HCT116 (cell line): Measurements from ENCODE around the gene GPR150. TPM values are rescaled to one million over a fixed set of nuclear protein-coding genes. Genes with fewer than 3 reads are reported as not detected.

Experiments used
- ATAC-seq: fragments of 200-7000 bp; cut with Tn5 transposase; 2 replicates; pipeline ENCODE4 v1.9.1; 2020; ENCODE audit warnings: mild to moderate bottlenecking, moderate library complexity
- BruUV-seq: library from RNA; stranded (reverse); fragments of 400-500 nt; replicated peaks from 2 replicates; lab custom pipeline; 2021; lab: Mats Ljungman, UMichigan
- CTCF ChIA-PET: fragments of 300-600 bp; sonication (Branson Sonifier 250); formaldehyde crosslinking; loops from one replicate; lab custom pipeline; 2021; ENCODE audit warnings: antibody characterized with exemption; lab: Charles Lee
- POLR2A ChIA-PET: fragments of 300-600, 350-600 bp; sonication (Branson Sonifier 250); formaldehyde crosslinking; loops from one replicate; lab custom pipeline; 2021; ENCODE audit warnings: antibody characterized with exemption; lab: Charles Lee
- RAD21 ChIA-PET, 2 experiments: fragments of 300-600 bp; sonication (Branson Sonifier 250); formaldehyde crosslinking; loops; one replicate each; lab custom pipeline; 2023; ENCODE audit warnings: low total read pairs in 2 of 2; ENCODE audit not compliant: uncharacterized antibody in 2 of 2, unreplicated experiment in 2 of 2, low non-redundant PET in 1 of 2; lab: Charles Lee
- DNase-seq: peaks from one replicate; pipeline ENCODE4 v3.0.0-alpha.2; 2010; ENCODE audit warnings: low read depth, low spot score
- H2AFZ ChIP-seq: fragments of 200-600 bp; shearing (Covaris generic), sonication (generic); 2 replicates; pipeline ENCODE4 v1.6.1; 2017; ENCODE audit warnings: low read depth, mixed run types, mixed read lengths, antibody characterized with exemption, low read length; ENCODE audit not compliant: poor library complexity, severe bottlenecking
- H3K27ac ChIP-seq: 2 replicates; pipeline ENCODE4 v1.5.1; 2012; ENCODE audit warnings: low read depth, low read length
- H3K27me3 ChIP-seq: fragments of 200-600 bp; sonication (generic); 2 replicates; pipeline ENCODE4 v1.6.1; 2016; ENCODE audit warnings: mixed run types, low read length, mixed read lengths; ENCODE audit not compliant: insufficient read depth
- H3K36me3 ChIP-seq, 2 experiments: fragments of 200-500 bp in 1 of 2; fragments of 200-600 bp in 1 of 2; sonication (Bioruptor generic) in 1 of 2; sonication (generic) in 1 of 2; 2 replicates each; pipeline versions ENCODE4 v1.5.1 to v1.6.1; 2014 to 2016; ENCODE audit warnings: low read length in 2 of 2, inconsistent platforms in 1 of 2, mixed read lengths in 1 of 2, mixed run types in 1 of 2; ENCODE audit not compliant: insufficient read depth in 2 of 2, control insufficient read depth in 1 of 2
- H3K4me1 ChIP-seq, 2 experiments: fragments of 200-600 bp in 1 of 2; sonication (generic) in 1 of 2; 2 replicates each; pipeline versions ENCODE4 v1.5.1 to v1.6.1; 2012 to 2017; ENCODE audit warnings: low read length in 2 of 2, inconsistent platforms in 1 of 2, mild to moderate bottlenecking in 1 of 2, mixed read lengths in 1 of 2, mixed run types in 1 of 2, moderate library complexity in 1 of 2; ENCODE audit not compliant: insufficient read depth in 2 of 2, control insufficient read depth in 1 of 2
- H3K4me2 ChIP-seq: fragments of 200-600 bp; sonication (generic); 2 replicates; pipeline ENCODE4 v1.6.1; 2017; ENCODE audit warnings: mixed run types, low read length, mixed read lengths
- H3K4me3 ChIP-seq, 2 experiments: fragments of 200-600 bp in 1 of 2; sonication (generic) in 1 of 2; replicated peaks in 1 of 2; 2 replicates each; pipeline ENCODE4 v1.5.1; 2011 to 2016; ENCODE audit warnings: low read length in 2 of 2, control low read depth in 1 of 2, low read depth in 1 of 2, mild to moderate bottlenecking in 1 of 2, mixed read lengths in 1 of 2, mixed run types in 1 of 2
- H3K79me2 ChIP-seq: fragments of 200-600 bp; sonication (generic); 2 replicates; pipeline ENCODE4 v1.6.1; 2017; ENCODE audit warnings: mild to moderate bottlenecking, mixed run types, low read length, moderate library complexity, mixed read lengths; ENCODE audit not compliant: insufficient read depth
- H3K9ac ChIP-seq: fragments of 200-600 bp; sonication (generic); 2 replicates; pipeline ENCODE4 v1.6.1; 2016; ENCODE audit warnings: low read length, mixed read lengths
- H3K9me2 ChIP-seq: fragments of 200-600 bp; sonication (generic), shearing (Covaris generic); 2 replicates; pipeline ENCODE4 v1.6.1; 2017; ENCODE audit warnings: mixed run types, mild to moderate bottlenecking, moderate library complexity; ENCODE audit not compliant: insufficient read depth
- H3K9me3 ChIP-seq, 2 experiments: fragments of 200-500 bp in 1 of 2; fragments of 200-600 bp in 1 of 2; sonication (Bioruptor generic) in 1 of 2; sonication (generic) in 1 of 2; 2 replicates each; pipeline ENCODE4 v1.6.1; 2014 to 2017; ENCODE audit warnings: low read length in 2 of 2, mixed read lengths in 2 of 2, inconsistent platforms in 1 of 2, low read depth in 1 of 2, mild to moderate bottlenecking in 1 of 2, mixed run types in 1 of 2, moderate library complexity in 1 of 2; ENCODE audit not compliant: control insufficient read depth in 1 of 2, insufficient read depth in 1 of 2
- H4K20me1 ChIP-seq: fragments of 200-600 bp; sonication (generic), shearing (Covaris generic); 2 replicates; pipeline ENCODE4 v1.6.1; 2017; ENCODE audit warnings: mixed run types, mild to moderate bottlenecking, moderate library complexity; ENCODE audit not compliant: insufficient read depth
- CBX3 ChIP-seq: IDR thresholded peaks from 2 replicates; pipeline ENCODE4 v1.6.1; 2012; ENCODE audit warnings: low read depth
- CEBPB ChIP-seq: IDR thresholded peaks from 2 replicates; pipeline ENCODE4 v1.6.1; 2012; ENCODE audit warnings: low read depth
- CTCF ChIP-seq, 3 experiments: fragments of 200-600 bp in 1 of 3; sonication (generic) in 1 of 3; IDR thresholded peaks in 2 of 3; conservative IDR thresholded peaks in 1 of 3; 2 replicates each; pipeline ENCODE4 v1.5.1; 2012 to 2017; ENCODE audit warnings: low read depth in 2 of 3, low read length in 2 of 3, antibody characterized with exemption in 1 of 3, borderline replicate concordance in 1 of 3, control low read depth in 1 of 3, mild to moderate bottlenecking in 1 of 3, mixed read lengths in 1 of 3, mixed run types in 1 of 3, moderate library complexity in 1 of 3; ENCODE audit not compliant: insufficient read depth in 1 of 3
- EGR1 ChIP-seq: IDR thresholded peaks from 2 replicates; pipeline ENCODE4 v1.6.1; 2012; ENCODE audit warnings: low read depth
- ELF1 ChIP-seq: IDR thresholded peaks from 2 replicates; pipeline ENCODE4 v1.6.1; 2012; ENCODE audit warnings: low read depth, borderline replicate concordance
- EZH2phosphoT487 ChIP-seq: fragments of 200-600 bp; IDR thresholded peaks from 2 replicates; pipeline ENCODE4 v1.6.1; 2018; ENCODE audit warnings: antibody characterized with exemption, borderline replicate concordance
- FOSL1 ChIP-seq: IDR thresholded peaks from 2 replicates; pipeline ENCODE4 v1.6.1; 2012; ENCODE audit warnings: low read depth
- JUND ChIP-seq: IDR thresholded peaks from 2 replicates; pipeline ENCODE4 v1.6.1; 2012
- MAX ChIP-seq: IDR thresholded peaks from 2 replicates; pipeline ENCODE4 v1.6.1; 2012
- POLR2A ChIP-seq: IDR thresholded peaks from 2 replicates; pipeline ENCODE4 v1.7.0; 2011; ENCODE audit warnings: borderline replicate concordance; ENCODE audit not compliant: insufficient read depth, insufficient read length; ENCODE audit errors: extremely low read depth
- POLR2AphosphoS5 ChIP-seq: IDR thresholded peaks from 2 replicates; pipeline ENCODE4 v1.6.1; 2011; ENCODE audit warnings: mild to moderate bottlenecking, low read depth, low read length, moderate library complexity
- RAD21 ChIP-seq: IDR thresholded peaks from 2 replicates; pipeline ENCODE4 v1.6.1; 2012; ENCODE audit warnings: low read depth, mild to moderate bottlenecking
- SIN3A ChIP-seq: IDR thresholded peaks from 2 replicates; pipeline ENCODE4 v1.6.1; 2012; ENCODE audit warnings: low read depth
- SP1 ChIP-seq: IDR thresholded peaks from 2 replicates; pipeline ENCODE4 v1.6.1; 2012; ENCODE audit warnings: low read depth
- SRF ChIP-seq: IDR thresholded peaks from 2 replicates; pipeline ENCODE4 v1.6.1; 2012; ENCODE audit warnings: low read depth
- TCF7L2 ChIP-seq: IDR thresholded peaks from 2 replicates; pipeline ENCODE4 v1.7.0; 2011; ENCODE audit warnings: borderline replicate concordance, inconsistent platforms; ENCODE audit not compliant: insufficient read depth, insufficient read length; ENCODE audit errors: extremely low read depth
- YY1 ChIP-seq: IDR thresholded peaks from 2 replicates; pipeline ENCODE4 v1.6.1; 2011; ENCODE audit warnings: low read length, low read depth, moderate library complexity, mild to moderate bottlenecking; ENCODE audit not compliant: insufficient replicate concordance; ENCODE audit errors: extremely low read depth
- ZFX ChIP-seq: fragments of 450-650 bp; IDR thresholded peaks from 2 replicates; pipeline ENCODE4 v1.6.1; 2017
- intact Hi-C: fragments of 100-400 bp; cut with micrococcal nuclease; formaldehyde crosslinking; loops from 2 replicates; pipeline ENCODE4 v1.10.0; 2022
- total RNA-seq: library from RNA; stranded (reverse); gene quantifications from one replicate; pipeline ENCODE4 v1.2.1, GENCODE V29; 2021; ENCODE audit not compliant: unreplicated experiment

GPR150 gene
- total RNA-seq, 1 experiment from 2014 or later, result not detected

- TSS peak; percentile 84 for BruUV-seq
These were observed 26.9 kb downstream of the GPR150 start, which contains the start of gene RFESD for GRCh38 chr5:95646569-95647431. Gene RFESD, plus strand, starts transcription at chr5:95646777. Its CDS starts 5,495 bp downstream, at chr5:95652272.

More at GRCh38 chr5:95646569-95647431, 26.9 kb downstream of the GPR150 start, which contains the start of gene RFESD:
- no peaks in the 10 kb centered on the region for H3K79me2 ChIP-seq
- TF ChIP-seq MAX (peak; percentile 85), CTCF (IDR thresholded peaks at IDR 0.05 in 2 of 3, conservative IDR thresholded peaks at IDR 0.05 in 1 of 3; ENCODE audit: borderline replicate concordance in 1 of 3, insufficient read depth in 1 of 3, low read depth in 2 of 3, low read length in 2 of 3) (peak in 1 of 3 experiments; percentile 10; a peak in 1 of 6 replicates), POLR2AphosphoS5 (peak; percentile 91), FOSL1 (no peak), POLR2A (peak; percentile 72), EGR1 (peak; percentile 82), CEBPB (no peak), YY1 (peak; percentile 3), EZH2phosphoT487 (no peak), TCF7L2 (peak; percentile 93), SRF (no peak), ELF1 (no peak), SP1 (peak; percentile 68), JUND (no peak), SIN3A (peak; percentile 72), RAD21 (peak; percentile 34), CBX3 (peak; percentile 59; the same call in 1 of the 2 replicates), ZFX (peak; percentile 66)
- TF ChIP-seq, all 23 proteins: peak for 12
- peak within 1 kb of the TSS; percentile 91 for H3K4me2 ChIP-seq
- ChIA-PET RAD21 (interaction anchor here (0.6 to 1.6 kb wide), 4 partner anchors 84 to 203 kb away, joined by 3 to 4 read pairs (median 3); partner anchors contain the start of gene RHOBTB3 (in 1 of the 2)), CTCF (interaction anchor here (0.9 to 2.0 kb wide), 5 partner anchors 9 to 201 kb away, joined by 3 to 9 read pairs (median 4); no protein-coding TSS in a partner anchor), POLR2A (interaction anchor here (0.6 to 1.5 kb wide), 12 partner anchors 12 to 596 kb away, joined by 3 to 10 read pairs (median 3); partner anchors contain the start of genes GLRX and RHOBTB3)
- no peaks in the 10 kb centered on the region for H3K9me3 ChIP-seq
- no peaks in the 10 kb centered on the region for H3K27me3 ChIP-seq
- DNase-seq (peak; percentile 91), ATAC-seq (peak; percentile 93)
- H3K27ac ChIP-seq, result peak within 1 kb of the TSS; percentile 76
- peak within 1 kb of the TSS; percentile 48 to 65 for H3K4me3 ChIP-seq
- peaks cover 9 to 33% of the 10 kb centered on the region in 2 experiments; a peak in 3 of 4 replicates for H3K4me1 ChIP-seq
- peak within 1 kb of the TSS; percentile 91 for H2AFZ ChIP-seq
- no peaks in the 10 kb centered on the region for H3K9me2 ChIP-seq
- H4K20me1 ChIP-seq, result no peaks in the 10 kb centered on the region
- peak within 1 kb of the TSS; percentile 75 for H3K9ac ChIP-seq
- intact Hi-C loops, result loop anchor here (5.0 kb wide), 1 partner anchor 691 kb away; no protein-coding TSS in a partner anchor
- H3K36me3 ChIP-seq, result no peaks in the 10 kb centered on the region
